ENCODE data around the gene C19orf67. TPM values are rescaled to one million over a fixed set of nuclear protein-coding genes. Genes with fewer than 3 reads are reported as not detected.

The C19orf67 gene
- total RNA-seq, 4 donors from 2014 or later, result not detected

DNA sequence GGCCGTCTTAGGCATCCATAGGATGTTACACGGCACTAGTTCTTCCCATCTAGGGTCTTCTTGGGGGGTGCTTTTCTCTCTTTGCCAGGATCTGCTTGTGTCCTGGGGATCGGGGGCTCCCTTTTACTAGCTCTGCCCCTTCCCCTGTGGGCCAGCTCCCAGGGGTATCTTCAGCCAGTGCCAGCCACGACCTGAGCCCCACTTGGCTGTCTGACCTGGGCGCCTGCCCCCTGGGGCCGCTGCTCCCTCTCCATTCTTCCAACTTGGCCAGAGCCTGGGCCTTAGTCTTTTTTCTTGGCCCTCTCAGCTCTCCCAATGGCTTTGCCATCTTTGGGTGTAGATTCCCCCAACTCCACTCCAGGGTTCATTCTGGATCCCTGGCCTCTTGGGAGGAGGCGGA is 28.9 kb upstream of the C19orf67 start:
- TF ChIP-seq, protein P1, sequence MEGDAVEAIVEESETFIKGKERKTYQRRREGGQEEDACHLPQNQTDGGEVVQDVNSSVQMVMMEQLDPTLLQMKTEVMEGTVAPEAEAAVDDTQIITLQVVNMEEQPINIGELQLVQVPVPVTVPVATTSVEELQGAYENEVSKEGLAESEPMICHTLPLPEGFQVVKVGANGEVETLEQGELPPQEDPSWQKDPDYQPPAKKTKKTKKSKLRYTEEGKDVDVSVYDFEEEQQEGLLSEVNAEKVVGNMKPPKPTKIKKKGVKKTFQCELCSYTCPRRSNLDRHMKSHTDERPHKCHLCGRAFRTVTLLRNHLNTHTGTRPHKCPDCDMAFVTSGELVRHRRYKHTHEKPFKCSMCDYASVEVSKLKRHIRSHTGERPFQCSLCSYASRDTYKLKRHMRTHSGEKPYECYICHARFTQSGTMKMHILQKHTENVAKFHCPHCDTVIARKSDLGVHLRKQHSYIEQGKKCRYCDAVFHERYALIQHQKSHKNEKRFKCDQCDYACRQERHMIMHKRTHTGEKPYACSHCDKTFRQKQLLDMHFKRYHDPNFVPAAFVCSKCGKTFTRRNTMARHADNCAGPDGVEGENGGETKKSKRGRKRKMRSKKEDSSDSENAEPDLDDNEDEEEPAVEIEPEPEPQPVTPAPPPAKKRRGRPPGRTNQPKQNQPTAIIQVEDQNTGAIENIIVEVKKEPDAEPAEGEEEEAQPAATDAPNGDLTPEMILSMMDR (IDR thresholded peaks at IDR 0.05; ENCODE audit: low read depth), result no peak

- TF ChIP-seq, protein P1 (IDR thresholded peaks at IDR 0.05; ENCODE audit: low read depth), result no peak
Measured at GRCh38 chr19:14113762-14114414, 28.3 kb upstream of the C19orf67 start.

- TF ChIP-seq, protein P1 (IDR thresholded peaks at IDR 0.05; ENCODE audit: low read depth), result no peak
Measured at GRCh38 chr19:14112809-14113385, 27.3 kb upstream of the C19orf67 start.

DNA sequence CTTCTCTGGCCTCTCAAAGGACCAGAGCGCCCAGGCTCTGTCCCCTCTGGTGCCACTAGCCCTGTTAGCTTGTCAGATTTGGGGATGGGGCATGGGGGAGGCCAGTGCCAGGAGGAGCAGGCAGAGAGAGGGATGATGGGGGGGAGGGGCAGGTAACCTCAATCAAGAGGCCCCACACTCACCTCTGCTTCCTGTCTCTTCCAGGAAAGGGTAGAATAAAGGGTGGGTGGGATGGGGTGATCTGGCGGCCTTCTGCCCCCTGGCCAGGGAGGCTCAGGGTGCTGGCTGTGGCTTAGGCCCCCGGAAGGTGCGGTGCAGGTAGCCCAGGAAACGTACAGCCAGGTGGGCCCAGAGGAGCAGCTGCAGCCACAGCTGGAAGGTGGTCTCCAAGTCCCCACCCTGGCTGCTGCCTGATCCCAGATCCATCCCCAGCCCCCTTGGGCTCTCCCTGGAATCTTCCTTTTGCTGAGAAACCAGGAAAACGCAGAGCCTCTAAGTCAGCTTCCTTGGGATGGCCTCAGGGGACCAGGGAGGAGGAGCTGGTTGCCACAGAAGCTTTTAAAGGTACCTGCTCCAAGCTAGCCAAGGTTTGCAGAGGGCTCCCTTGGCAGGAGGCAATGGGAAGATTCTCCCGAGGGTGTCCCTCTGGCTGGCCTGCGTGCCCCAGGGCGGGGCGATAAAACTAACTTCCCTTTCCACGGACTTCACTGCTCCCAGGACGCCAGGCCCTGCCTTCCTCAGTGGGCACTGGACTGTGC is 26.6 kb upstream of the C19orf67 start:
- TF ChIP-seq, protein P1 (IDR thresholded peaks at IDR 0.05; ENCODE audit: low read depth), result no peak

GRCh38 chr19:14111486-14111885 is 25.9 kb upstream of the C19orf67 start:
- TF ChIP-seq, protein P1 (IDR thresholded peaks at IDR 0.05; ENCODE audit: low read depth), result no peak

GRCh38 chr19:14110650-14111049 is 25.1 kb upstream of the C19orf67 start:
- TF ChIP-seq, protein P1 (IDR thresholded peaks at IDR 0.05; ENCODE audit: low read depth), result no peak
